CD4-positive, alpha-beta T cell treated with Interleukin-4 for 4 hours (primary cell): ENCODE measurements around the gene TMED10.

ENCODE experiments used
- DNase-seq: peaks from one replicate; pipeline ENCODE4 v3.0.0-alpha.2; 2020

Gene TMED10

DNA sequence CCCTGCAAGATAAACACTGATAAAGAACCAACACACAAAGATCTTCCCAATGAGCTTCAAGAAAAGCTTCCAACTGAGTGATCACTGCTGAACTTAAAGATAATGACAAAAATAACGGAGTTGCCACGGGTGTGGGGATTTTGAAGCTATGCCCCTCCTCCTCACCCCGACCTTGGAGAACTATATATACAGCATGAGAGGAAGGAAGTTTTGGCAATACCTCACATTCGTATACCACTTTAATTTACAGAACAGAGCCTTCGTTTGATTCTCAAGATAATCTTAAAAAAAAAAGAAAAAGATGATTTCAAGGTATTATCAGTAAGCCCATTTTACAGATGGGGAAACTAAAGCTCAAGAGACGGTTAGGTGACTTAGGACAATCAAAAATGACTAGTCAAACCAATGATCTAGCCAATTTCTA, 50.3 kb downstream of the TMED10 start:
- DNase-seq, result peak; percentile 47

DNA sequence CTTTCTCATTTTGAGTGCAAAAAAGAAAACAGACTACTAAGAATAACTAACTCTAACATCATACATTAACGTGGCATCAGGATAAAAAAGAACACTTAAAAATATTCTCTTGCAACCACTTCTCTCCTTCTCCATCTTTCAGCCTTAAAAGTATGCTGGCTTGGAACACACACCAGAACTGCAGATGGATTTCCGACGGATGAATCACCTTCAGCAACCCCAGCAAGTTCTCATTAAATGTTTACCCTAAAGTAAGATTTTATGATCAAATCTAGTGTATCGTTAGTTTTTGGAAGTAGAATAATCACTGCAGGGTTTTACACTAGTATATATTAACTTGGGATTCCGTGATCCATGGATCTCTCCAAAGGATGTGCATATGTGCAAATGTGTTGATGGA, 50.8 kb downstream of the TMED10 start:
- DNase-seq, result peak; percentile 11

DNA sequence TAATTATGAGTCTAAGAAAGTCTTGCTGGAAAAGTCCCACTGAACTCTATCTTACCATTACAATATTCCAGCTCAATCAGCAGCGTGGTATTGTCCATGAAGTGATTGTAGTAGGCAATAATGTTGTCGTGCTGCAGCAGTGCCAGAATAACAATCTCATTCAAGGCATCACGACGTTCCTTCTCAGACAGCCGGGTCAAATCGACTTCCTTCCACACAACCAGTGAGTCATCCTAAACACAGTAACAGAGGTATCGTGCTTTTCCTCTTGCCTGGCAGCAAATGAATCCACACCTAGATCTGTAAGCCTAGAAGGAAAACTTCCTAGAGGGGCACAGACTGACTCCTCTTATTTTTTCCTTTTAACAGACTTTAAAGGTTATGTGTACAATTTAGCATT, 52.4 kb downstream of the TMED10 start:
- peak; percentile 67 for DNase-seq

DNA sequence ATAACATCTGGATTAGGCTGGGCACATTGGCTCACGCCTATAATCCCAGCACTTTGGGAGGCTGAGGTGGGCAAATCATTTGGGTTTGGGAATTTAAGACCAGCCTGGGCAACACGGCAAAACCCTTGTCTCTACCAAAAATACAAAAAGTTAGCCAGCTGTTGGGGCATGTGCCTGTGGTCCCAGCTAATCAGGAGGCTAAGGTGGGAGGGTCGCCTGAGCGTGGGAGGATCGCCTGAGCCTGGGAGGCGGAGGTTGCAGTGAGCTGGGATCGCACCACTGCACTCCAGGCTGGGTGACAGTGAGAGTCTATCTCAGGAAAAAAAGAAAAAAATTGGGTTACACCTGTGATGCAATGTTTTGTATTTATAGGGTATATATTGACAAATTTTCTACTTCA, 54.9 kb downstream of the TMED10 start:
- no peak for DNase-seq

DNA sequence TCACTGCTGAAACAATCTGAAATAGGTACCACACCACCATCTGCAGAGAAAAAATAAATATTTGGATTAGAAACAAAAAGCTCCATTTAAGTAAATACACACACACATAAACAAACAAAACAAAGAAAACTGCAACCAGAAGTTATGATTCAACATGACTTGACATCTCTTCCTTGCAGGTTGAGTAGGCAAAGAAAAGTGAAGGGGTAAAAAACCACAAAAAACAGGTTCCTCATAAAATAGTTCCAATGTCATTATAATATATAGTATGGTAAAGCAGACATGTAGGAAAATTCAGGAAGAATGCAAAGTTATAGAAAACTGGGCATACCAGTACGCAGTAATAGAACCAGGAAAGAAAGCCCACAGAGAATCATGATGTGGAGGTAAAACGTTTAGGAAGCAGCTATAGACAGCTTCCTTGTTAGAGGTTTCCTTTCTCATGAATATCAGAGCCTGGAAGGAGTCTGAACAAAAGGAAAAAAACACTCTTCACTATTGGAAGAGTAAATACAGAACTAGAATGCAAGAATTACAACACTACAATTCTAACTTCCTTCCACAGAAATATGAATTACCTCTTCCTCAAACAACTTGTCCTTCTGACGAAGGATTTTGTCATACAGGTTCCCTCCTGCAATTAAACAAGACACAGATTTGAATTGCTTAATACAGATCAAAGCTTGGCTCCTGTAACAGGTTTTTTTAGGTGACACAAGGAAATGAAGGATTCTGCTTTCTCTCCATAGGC, 55.7 kb downstream of the TMED10 start:
- no peak for DNase-seq

DNA sequence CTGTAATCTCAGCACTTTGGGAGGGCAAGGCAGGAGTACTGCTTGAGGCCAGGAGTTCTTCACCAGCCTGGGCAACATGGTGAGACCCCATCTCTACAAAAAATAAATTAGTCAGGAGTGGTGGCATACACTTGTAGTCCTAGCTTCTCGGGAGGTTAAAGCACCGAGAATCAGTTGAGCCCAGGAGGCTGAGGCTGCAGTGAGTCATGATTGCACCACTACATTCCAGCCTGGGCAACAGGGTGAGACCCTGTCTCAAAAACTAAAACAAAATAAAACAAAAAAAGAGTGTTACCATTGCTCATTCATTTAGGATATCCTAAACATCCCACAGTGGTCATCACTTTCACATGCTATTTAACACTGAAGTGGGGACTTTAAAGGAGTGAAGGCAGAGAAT, 57.4 kb downstream of the TMED10 start:
- DNase-seq, result no peak

DNA sequence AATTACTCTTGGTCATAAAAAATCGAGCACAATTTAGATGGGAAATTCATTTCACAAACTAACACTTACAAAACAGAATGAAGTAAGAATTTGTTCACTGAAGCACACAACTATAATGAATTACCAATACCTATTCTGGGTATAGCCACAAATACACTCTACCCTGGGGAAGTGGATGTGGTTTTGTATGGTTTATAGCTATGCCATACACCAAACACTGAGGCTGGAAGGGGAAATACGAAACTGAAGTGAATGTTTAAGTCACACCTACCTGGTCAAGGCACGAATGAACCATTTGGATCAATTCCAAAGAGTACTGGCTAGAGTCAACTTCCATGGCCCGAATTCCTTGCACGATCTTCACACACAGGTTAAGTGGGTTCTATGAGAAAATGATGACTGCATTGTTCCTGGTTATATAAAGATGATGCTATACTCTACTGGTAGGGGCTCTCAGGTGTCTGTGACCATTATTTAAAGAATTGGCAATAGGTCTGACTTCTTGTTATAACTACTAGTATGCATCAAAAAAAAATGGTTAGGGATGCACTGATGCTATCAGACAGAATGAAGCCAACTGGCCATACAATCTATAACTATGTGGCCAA, 62.4 kb downstream of the TMED10 start:
- peak; percentile 4 for DNase-seq

DNA sequence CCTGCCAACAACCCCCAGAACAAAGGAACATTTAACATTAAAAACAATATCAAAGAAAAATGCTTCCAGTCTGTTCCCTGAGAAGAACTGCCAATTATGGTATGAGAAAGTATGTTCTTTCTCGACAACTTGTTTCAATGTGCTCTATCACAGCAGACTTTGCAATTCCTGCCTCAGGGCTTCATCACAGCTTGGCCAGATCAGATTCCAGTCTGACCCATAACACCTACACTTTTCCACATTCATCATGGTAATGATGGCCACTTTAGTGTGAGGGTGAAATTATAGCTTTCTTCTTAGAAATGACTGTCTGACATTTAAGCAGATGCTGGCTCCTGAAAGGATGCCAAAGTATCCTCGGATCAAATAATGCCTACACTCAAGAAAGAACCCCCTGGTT, 66.5 kb downstream of the TMED10 start:
- DNase-seq, result no peak

DNA sequence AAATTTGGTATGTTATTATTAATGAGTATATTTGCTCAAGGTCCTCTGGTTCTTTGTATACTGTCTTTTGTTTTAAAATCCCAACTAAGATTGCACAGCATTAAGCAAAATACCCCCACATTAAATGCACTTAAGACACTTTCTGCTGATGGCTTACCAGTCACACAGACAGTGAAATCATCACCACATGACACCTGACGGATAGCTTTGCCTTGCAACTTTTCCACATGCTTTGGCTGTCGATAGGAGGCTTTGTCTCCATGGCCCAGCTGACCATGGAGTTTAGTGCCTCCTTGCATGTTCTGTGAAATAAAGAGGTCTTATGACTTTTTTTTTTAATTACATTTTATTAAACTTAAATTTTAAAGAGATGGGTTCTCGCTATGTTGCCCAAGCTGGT, 69.2 kb downstream of the TMED10 start:
- no peak for DNase-seq

DNA sequence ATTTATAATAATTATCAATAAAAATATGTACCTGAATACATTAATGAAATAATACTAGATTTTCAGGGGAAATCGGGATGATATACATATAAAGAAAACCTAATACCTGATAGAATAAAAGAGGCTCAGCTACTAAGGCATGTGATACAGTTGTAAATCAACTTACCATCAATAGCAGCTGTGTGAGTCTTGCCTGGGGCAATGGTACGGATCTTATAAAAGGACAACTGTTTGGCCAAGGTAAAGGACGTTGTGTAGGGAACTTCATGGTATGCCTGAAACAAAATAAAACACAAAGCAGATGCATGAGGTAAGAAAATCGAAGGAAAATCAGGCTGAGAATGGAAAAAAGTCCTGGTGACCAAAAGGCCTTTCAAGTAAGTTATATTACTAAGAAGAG, 74.9 kb downstream of the TMED10 start:
- no peak for DNase-seq

DNA sequence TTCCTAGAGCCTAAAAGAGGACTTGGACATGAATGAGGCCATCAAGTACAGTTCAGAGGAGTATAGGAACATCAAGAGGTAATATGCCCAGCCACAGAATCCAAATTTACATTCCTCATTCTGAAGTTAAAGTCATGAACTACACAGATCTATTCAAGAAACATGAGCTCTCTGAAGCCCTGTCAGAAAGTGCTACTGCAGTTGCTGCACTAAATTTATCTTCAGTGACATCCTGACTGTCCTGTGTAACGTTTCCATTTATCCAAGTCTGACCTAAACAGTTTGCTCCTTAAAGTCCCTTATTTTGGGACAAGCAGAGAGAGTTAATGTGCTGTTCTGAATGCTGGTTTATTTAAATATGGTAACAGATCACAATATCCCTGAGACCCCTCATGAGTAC, 77.7 kb downstream of the TMED10 start:
- DNase-seq, result no peak

DNA sequence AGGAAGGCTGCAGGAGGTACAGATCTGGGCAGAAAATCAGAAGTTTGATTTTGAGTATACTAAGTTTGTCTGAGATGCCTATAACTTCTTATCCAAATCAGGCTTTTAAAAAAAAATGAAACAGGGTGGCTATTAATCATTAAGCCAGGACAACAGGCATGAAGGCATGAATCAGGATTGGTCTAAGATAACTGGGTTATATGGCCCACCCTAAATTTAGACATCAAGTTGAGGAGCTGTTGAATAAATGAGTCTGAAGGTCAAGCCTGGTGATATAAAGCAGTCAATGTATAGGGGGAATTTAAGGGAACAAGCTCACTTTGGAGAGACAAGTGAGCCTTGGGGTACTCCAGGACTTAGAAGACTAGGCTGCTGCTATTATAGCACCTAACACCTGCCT, 78.2 kb downstream of the TMED10 start:
- DNase-seq, result no peak

DNA sequence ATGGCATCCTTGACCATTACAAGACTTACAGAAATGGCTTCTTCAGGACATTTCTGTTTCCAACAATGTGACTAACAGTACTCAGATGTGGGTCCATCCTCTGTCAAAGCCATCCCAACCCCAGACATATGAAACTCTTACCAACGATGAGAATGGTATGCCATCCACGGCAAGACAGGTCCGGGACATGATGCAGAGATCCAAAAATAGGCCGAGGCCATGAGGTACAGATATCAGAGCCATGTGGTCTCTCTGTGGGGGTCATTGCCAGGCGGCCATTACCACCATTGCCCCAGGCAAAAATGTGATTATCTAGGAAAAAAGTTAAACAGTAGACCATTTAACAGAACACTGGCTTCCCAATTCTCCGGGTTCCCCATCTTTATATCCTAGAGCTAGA, 79.5 kb downstream of the TMED10 start:
- DNase-seq, result no peak

DNA sequence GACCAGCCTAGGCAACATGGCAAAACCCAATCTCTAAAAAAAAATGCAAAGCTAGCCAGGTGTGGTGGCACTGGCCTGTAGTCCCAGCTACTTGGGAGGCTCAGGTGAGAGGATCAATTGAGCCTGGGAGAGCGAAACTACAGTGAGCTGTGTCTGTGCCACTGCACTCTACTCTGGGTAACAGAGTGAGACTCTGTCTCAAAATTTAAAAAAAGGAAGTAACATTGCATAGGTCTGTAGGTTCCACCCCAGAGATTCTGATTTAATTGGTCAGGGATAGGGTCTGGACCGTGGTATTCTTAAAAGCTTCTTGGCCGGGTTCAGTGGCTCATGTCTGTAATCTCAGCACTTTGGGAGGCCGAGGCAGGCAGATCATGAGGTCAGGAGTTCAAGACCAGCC, 80.7 kb downstream of the TMED10 start:
- DNase-seq, result no peak

DNA sequence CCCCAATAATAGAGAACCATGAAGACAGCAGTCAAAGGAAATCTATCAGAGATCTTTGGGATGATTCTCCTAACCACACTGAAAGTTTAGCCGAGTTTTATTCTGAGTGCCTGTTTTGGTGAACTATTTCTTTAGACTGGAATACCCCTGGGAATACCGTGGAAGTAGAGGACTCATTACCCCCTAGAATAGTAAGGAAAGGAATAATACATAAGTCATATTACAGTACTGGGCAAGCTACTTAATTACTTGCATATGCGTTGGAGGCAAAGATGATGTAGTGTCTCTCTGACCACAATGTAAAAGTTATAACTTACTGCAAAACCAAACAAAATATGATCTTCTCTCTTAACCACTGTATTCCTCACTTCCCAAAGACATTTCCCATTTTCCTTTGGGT, 81.5 kb downstream of the TMED10 start:
- DNase-seq, result no peak

DNA sequence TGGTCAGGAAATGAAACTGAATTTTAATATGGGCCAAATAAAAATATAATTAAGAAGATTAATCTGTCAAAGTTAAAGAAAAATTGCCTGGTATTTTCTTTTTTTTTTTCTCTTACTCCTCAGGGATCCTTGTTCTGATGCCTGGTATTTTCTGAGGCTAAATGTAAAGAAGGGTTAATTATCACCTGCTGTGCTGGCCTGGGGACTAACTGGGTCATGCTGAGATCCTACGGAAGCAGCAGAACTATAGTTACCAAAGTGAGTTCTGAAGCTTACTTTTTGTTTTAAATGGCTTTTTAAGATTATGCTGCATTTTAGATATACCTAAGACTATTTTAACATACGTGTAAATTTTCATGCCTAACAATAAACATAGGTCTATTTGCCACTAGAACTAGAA, 83.7 kb downstream of the TMED10 start:
- DNase-seq, result no peak

DNA sequence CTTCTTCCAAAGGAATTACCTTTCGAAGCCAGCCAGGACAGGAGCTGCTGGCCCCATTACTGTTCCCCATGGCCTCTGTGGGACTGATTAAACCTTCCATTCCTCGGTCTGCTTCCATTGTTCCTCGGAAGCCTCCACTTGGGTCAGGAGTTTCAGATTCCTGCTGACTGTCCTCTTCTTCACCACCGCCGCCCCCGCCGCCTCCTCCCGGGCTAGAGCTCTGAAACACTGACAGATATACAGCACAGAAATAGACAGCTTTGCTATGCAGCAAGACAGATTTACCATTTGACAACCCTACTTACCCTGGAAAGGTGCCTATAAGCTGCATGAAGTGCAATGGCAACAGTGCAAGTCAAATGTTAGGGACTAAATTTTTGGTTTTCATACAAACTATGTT, 85.2 kb downstream of the TMED10 start:
- DNase-seq, result no peak

DNA sequence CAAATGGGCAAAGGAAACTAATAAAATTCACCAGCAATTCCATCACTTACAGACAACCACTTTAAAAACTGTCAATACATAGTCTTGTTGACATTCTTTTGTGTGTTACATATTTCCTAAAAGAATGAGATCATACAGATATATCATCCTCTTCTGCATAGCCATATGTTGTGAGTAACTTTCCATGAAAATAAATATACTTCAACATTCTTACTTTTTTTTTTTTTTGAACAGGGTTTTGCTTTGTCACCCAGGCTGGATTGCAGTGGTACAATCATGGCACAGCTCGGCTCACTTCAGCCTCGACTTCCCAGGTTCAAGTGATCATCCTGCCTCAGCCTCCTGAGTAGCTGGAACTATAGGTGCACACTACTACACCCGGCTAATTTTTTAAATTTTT, 86.1 kb downstream of the TMED10 start:
- DNase-seq, result no peak

DNA sequence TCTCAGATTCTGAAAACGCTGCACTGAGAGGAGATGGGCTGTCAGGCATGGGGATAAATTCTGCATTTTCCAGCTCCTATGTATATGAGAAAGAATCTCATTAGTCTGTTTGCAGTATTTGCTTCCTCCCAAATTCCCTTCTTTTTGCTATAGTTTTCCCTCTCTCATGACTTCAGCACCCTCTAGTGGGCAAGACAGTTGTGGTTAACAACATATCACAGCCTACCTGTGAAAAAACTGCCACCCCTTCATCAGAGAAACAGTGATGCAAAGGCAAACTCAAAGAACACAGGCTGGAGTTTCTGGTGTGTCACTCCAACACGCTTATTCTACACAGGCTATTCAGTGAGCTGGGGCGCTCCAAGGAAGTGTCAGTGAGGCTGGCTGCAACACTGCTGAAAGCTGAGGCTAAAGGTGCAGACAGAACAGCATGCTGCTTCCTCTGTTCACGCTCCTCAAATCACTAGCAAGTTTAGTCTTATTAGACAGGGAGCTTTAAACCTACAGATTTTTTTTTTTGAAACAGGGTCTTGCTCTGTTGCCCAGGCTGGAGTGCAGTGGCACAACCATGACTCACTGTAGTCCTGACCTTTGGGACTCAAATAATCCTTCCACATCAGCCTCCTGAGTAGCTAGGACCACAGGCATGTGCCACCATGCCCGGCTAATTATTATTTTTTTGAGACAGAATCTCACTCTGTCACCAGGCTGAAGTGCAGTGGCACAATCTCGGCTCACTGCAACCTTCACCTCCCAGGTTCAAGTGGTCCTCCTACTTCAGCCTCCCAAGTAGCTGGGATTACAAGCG, 87.6 kb downstream of the TMED10 start:
- DNase-seq, result peak; percentile 59

DNA sequence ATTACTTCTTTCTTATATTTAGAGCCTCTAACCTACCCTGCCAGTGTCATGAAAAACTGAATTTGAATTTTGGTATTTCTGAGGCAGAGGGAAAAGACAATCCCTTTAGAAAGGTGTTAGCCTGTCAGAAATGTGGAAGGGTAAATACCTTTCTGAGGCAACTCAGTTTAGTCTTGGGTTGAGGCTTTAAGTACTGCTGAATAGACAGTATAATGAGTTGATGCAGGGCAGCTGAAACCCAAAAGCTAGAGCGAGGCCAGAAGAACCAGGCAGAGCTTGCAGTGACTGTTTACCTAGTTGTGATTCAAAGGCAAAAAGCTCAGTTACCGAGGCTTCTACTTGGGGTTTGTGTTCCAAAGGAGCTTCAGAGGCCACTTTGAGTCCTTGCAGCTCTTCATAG, 88.3 kb downstream of the TMED10 start:
- no peak for DNase-seq

DNA sequence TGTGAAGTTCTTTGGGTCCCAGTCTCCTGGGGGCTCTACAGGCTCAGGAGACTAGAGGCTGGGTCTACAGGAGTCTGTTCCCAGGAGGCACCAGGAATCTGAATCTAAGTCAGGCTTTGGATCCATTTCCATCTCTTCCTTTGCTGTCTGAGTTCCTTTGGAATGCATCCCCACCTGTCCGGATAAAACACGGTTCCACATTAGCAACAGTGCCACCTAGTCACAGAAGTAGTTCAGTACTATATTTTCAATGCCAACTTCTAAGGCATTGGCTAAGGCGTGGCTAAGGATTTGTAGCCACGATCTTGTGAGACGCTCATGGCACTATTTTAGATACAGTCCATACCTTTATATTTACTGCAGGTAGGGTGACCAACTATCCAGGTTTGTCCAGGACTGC, 91.9 kb downstream of the TMED10 start:
- no peak for DNase-seq

DNA sequence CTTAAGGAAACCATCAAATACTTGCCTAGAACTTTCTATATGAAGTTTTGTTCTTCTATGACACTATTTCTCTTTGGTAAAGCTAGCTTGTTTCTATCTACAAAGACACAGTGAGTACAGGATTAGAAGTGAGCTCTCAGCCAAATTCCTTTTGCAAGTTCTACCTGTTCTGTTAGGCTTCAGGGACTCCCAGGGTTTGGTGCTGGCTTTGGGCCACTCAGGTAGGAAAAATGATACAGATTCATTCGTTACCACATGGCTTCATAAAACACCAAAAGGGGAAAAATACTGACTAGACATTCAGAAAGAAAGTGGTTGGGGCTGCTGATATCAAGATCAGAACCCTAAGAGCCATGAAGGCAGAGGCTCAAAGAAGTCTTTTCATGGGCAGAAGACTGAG, 93.1 kb downstream of the TMED10 start:
- no peak for DNase-seq

DNA sequence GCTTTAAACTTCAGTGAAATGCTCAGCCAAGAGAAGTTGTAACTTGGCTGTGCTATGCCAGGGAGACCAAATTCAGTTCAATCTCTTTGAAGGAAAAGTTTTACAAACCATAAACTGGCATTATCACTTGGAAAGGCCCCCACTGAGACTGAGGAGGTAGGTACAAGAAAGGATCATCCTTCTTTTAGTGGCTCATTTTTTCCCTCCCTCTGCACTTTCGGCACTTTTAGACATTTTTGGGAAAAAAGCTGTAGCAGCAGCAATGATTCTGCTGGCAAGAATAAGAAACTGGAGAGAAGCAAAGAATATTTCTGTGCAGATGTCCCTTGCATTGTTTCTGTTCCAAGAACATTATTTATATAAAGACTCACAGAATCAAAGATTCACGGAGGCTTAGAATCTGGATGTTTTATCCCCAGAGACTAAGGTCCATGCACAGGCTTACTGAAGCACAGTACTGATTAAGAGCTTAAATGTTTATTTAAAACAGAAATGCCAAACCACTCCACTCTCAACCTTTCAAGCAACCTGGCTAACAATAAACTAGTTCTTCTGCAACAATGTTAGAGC, 94.7 kb downstream of the TMED10 start:
- no peak for DNase-seq
